OCI-LY1 (cell line): ENCODE results near the gene TEN1.

Experiments used
- H2AFZ ChIP-seq: fragments of 200-600 bp; sonication (generic), shearing (Covaris generic); 2 replicates; pipeline ENCODE4 v1.6.0; 2014; ENCODE audit warnings: antibody characterized with exemption, mild to moderate bottlenecking, low read length
- H3F3A ChIP-seq: fragments of 200-600 bp; sonication (generic), shearing (Covaris generic); 2 replicates; pipeline ENCODE4 v1.6.0; 2014; ENCODE audit warnings: mild to moderate bottlenecking, antibody characterized with exemption, low read length, moderate library complexity; ENCODE audit not compliant: insufficient read depth
- H3K27ac ChIP-seq: fragments of 200-600 bp; sonication (generic); 2 replicates; pipeline ENCODE4 v1.5.1; 2014; ENCODE audit warnings: low read length, mixed run types, mild to moderate bottlenecking, low read depth; ENCODE audit not compliant: poor library complexity, severe bottlenecking
- H3K27me3 ChIP-seq: fragments of 200-600 bp; sonication (generic); 2 replicates; pipeline ENCODE4 v1.6.0; 2014; ENCODE audit warnings: antibody characterized with exemption, mild to moderate bottlenecking, low read length, moderate library complexity; ENCODE audit not compliant: insufficient read depth
- H3K36me3 ChIP-seq: fragments of 200-600 bp; sonication (generic); 2 replicates; pipeline ENCODE4 v1.6.1; 2014; ENCODE audit warnings: mild to moderate bottlenecking, antibody characterized with exemption, low read length, moderate library complexity, mixed read lengths; ENCODE audit not compliant: insufficient read depth
- H3K4me1 ChIP-seq: fragments of 200-600 bp; sonication (generic); 2 replicates; pipeline ENCODE4 v1.5.1; 2014; ENCODE audit warnings: mild to moderate bottlenecking, low read length, moderate library complexity; ENCODE audit not compliant: insufficient read depth, severe bottlenecking
- H3K4me2 ChIP-seq: fragments of 200-600 bp; sonication (generic), shearing (Covaris generic); 2 replicates; pipeline ENCODE4 v1.6.1; 2014; ENCODE audit warnings: low read length
- H3K4me3 ChIP-seq: fragments of 200-600 bp; sonication (generic); 2 replicates; pipeline ENCODE4 v1.5.1; 2014; ENCODE audit warnings: low read length, low read depth, mild to moderate bottlenecking, mixed read lengths; ENCODE audit not compliant: poor library complexity, severe bottlenecking
- H3K79me2 ChIP-seq: fragments of 200-600 bp; shearing (Covaris generic); 2 replicates; pipeline ENCODE4 v1.6.1; 2016; ENCODE audit warnings: mixed run types, low read length, mixed read lengths; ENCODE audit not compliant: insufficient read depth
- H3K9ac ChIP-seq: fragments of 200-600 bp; sonication (generic), shearing (Covaris generic); 2 replicates; pipeline ENCODE4 v1.6.1; 2014; ENCODE audit warnings: mild to moderate bottlenecking, low read length, mixed read lengths
- H3K9me2 ChIP-seq: fragments of 200-600 bp; sonication (generic), shearing (Covaris generic); 2 replicates; pipeline ENCODE4 v1.6.1; 2014; ENCODE audit warnings: low read depth, mild to moderate bottlenecking, low read length, mixed read lengths
- H3K9me3 ChIP-seq: fragments of 200-600 bp; shearing (Covaris generic); 2 replicates; pipeline ENCODE4 v1.6.1; 2014; ENCODE audit warnings: low read length, mixed read lengths
- H4K20me1 ChIP-seq: fragments of 200-600 bp; sonication (generic), shearing (Covaris generic); 2 replicates; pipeline ENCODE4 v1.6.0; 2016; ENCODE audit warnings: mild to moderate bottlenecking, low read length; ENCODE audit not compliant: insufficient read depth
- EZH2 ChIP-seq: fragments of 200-600 bp; sonication (generic), shearing (Covaris generic); IDR thresholded peaks from 2 replicates; pipeline ENCODE4 v1.8.0; 2017; ENCODE audit warnings: borderline replicate concordance, mixed run types, mild to moderate bottlenecking, antibody characterized with exemption, low read length, moderate library complexity, mixed read lengths
- TF ChIP-seq, protein P1 (sequence below): fragments of 200-600 bp; sonication (generic), shearing (Covaris generic); IDR thresholded peaks from 2 replicates; pipeline ENCODE4 v1.5.1; 2017; ENCODE audit warnings: mild to moderate bottlenecking, antibody characterized with exemption, low read length, moderate library complexity, mixed read lengths

TEN1 gene

GRCh38 chr17:75933808-75934207, 45.2 kb upstream of the TEN1 start:
- H2AFZ ChIP-seq = no peak overlapping the region
- 0 out of 2 replicates have a peak, but pooled peaks cover 4% of the 10 kb centered on the region for H3K36me3 ChIP-seq
- H3K4me1 ChIP-seq = peaks cover 4% of the 10 kb centered on the region
- H3K27ac ChIP-seq = no peak overlapping the region
- TF ChIP-seq EZH2 = no peak
- TF ChIP-seq, protein P1, sequence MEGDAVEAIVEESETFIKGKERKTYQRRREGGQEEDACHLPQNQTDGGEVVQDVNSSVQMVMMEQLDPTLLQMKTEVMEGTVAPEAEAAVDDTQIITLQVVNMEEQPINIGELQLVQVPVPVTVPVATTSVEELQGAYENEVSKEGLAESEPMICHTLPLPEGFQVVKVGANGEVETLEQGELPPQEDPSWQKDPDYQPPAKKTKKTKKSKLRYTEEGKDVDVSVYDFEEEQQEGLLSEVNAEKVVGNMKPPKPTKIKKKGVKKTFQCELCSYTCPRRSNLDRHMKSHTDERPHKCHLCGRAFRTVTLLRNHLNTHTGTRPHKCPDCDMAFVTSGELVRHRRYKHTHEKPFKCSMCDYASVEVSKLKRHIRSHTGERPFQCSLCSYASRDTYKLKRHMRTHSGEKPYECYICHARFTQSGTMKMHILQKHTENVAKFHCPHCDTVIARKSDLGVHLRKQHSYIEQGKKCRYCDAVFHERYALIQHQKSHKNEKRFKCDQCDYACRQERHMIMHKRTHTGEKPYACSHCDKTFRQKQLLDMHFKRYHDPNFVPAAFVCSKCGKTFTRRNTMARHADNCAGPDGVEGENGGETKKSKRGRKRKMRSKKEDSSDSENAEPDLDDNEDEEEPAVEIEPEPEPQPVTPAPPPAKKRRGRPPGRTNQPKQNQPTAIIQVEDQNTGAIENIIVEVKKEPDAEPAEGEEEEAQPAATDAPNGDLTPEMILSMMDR = no peak
- no peak overlapping the region for H3K9ac ChIP-seq
- H3K4me2 ChIP-seq = no peak overlapping the region
- no peaks in the 10 kb centered on the region for H3K9me3 ChIP-seq
- H3K9me2 ChIP-seq = no peaks in the 10 kb centered on the region
- H3K4me3 ChIP-seq = no peak overlapping the region
- H3F3A ChIP-seq = no peaks in the 10 kb centered on the region; the same call in 1 of the 2 replicates
- H4K20me1 ChIP-seq = no peaks in the 10 kb centered on the region
- H3K79me2 ChIP-seq = no peaks in the 10 kb centered on the region
- H3K27me3 ChIP-seq = no peaks in the 10 kb centered on the region

DNA sequence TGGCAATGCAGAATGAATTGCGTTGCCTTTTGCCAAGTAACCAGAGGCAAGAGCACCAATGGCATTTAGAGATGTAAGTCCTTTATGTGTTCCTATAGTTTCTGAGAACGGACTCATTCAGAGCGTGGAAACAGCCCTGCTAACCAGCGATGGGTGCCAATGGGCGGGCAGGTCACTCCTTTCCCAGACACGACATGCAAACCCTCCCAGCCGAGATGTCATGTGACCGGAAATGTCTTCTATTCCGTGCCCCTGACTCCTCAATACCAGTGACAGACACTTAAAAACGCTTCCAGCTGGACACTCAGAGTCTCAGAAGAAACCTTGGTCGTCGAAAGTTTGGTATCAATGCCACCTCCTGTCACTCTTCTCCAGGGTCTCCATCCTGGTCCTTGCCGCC, 41.4 kb upstream of the TEN1 start:
- Histone ChIP-seq H3K27ac (no peak overlapping the region), H3K27me3 (no peaks in the 10 kb centered on the region)
- TF ChIP-seq, protein P1 = no peak
- no peak for TF ChIP-seq EZH2

GRCh38 chr17:75940727-75941441, 38.2 kb upstream of the TEN1 start, which contains the start of gene FBF1:
Gene FBF1 (minus strand): TSS chr17:75941042. CDS start chr17:75938149, 2,893 bp downstream.
- Histone ChIP-seq H3K4me1 (peaks cover 18% of the 10 kb centered on the region), H3F3A (0 out of 2 replicates have a peak, but pooled peaks cover 5% of the 10 kb centered on the region), H3K4me3 (peak within 1 kb of the TSS; percentile 95), H3K9ac (peak within 1 kb of the TSS; percentile 97), H3K36me3 (peaks cover under 1% of the 10 kb centered on the region; the same call in 1 of the 2 replicates), H3K27me3 (no peaks in the 10 kb centered on the region), H3K9me2 (no peaks in the 10 kb centered on the region), H2AFZ (peak within 1 kb of the TSS; percentile 76), H3K27ac (peak within 1 kb of the TSS; percentile 7), H3K4me2 (peak within 1 kb of the TSS; percentile 83), H3K9me3 (no peaks in the 10 kb centered on the region), H4K20me1 (no peaks in the 10 kb centered on the region), H3K79me2 (no peaks in the 10 kb centered on the region)
- TF ChIP-seq EZH2 = no peak
- TF ChIP-seq, protein P1 = no peak

More for the DNA sequence above, 41.4 kb upstream of the TEN1 start:
- Histone ChIP-seq H3K4me2 (no peak overlapping the region), H4K20me1 (no peaks in the 10 kb centered on the region), H3K4me1 (peaks cover 18% of the 10 kb centered on the region), H3K4me3 (no peak overlapping the region), H3K36me3 (no peaks in the 10 kb centered on the region), H2AFZ (no peak overlapping the region), H3K9ac (no peak overlapping the region), H3K9me2 (no peaks in the 10 kb centered on the region), H3K79me2 (no peaks in the 10 kb centered on the region), H3F3A (no peaks in the 10 kb centered on the region), H3K9me3 (no peaks in the 10 kb centered on the region)
